ENCODE data around the gene SLC6A13.

- TF ChIP-seq CTCF (IDR thresholded peaks at IDR 0.05; ENCODE audit: poor library complexity, severe bottlenecking) = no peak
- TF ChIP-seq RAD21 (conservative IDR thresholded peaks at IDR 0.05) = no peak
- TF ChIP-seq EP300 (conservative IDR thresholded peaks at IDR 0.05; ENCODE audit: poor library complexity, severe bottlenecking) = no peak
- no peak for TF ChIP-seq TAF1 (IDR thresholded peaks at IDR 0.05; ENCODE audit: low read depth)
- TF ChIP-seq EZH2 (IDR thresholded peaks at IDR 0.05; ENCODE audit: borderline replicate concordance, insufficient read depth, low read length, poor library complexity, severe bottlenecking) = no peak
These were observed 19.3 kb downstream of the SLC6A13 start for GRCh38 chr12:243381-243780.

Data from neural cell (in vitro differentiated cells).